Choroid plexus epithelial cell (primary cell): Measurements from ENCODE around the gene PER3.

Experiments used
- DNase-seq: peaks from one replicate; pipeline ENCODE4 v3.0.0-alpha.2; 2010; ENCODE audit warnings: low read depth
- H3K4me3 ChIP-seq: 2 replicates; pipeline ENCODE4 v1.5.1; 2011; ENCODE audit warnings: low read depth, mild to moderate bottlenecking, control low read depth, low read length, moderate library complexity
- CTCF ChIP-seq: conservative IDR thresholded peaks from 2 replicates; pipeline ENCODE4 v1.5.1; 2011; ENCODE audit warnings: low read depth, mild to moderate bottlenecking, control low read depth, inconsistent platforms, low read length, moderate library complexity

Gene PER3

GRCh38 chr1:7827126-7827955 is 43.2 kb downstream of the PER3 start:
- TF ChIP-seq CTCF = no peak
- peak overlapping the region; percentile 42 for H3K4me3 ChIP-seq
- no peak for DNase-seq

GRCh38 chr1:7831458-7831857 is 47.4 kb downstream of the PER3 start:
- DNase-seq = no peak

GRCh38 chr1:7833035-7833434 is 48.9 kb downstream of the PER3 start:
- no peak overlapping the region for H3K4me3 ChIP-seq
- TF ChIP-seq CTCF = no peak
- no peak for DNase-seq

More at GRCh38 chr1:7831458-7831857, 47.4 kb downstream of the PER3 start:
- no peak overlapping the region for H3K4me3 ChIP-seq
- TF ChIP-seq CTCF = no peak

- TF ChIP-seq CTCF = no peak
- no peak for DNase-seq
- no peak overlapping the region for H3K4me3 ChIP-seq
Observed at GRCh38 chr1:7838714-7839113, 54.6 kb downstream of the PER3 start.

- H3K4me3 ChIP-seq = no peak overlapping the region
- no peak for TF ChIP-seq CTCF
- DNase-seq = no peak
Observed at GRCh38 chr1:7839526-7839925, 55.4 kb downstream of the PER3 start.

GRCh38 chr1:7842517-7842916 is 58.4 kb downstream of the PER3 start:
- no peak for DNase-seq
- no peak for TF ChIP-seq CTCF
- H3K4me3 ChIP-seq = no peak overlapping the region

GRCh38 chr1:7845761-7846160 is 61.7 kb downstream of the PER3 start:
- H3K4me3 ChIP-seq = no peak overlapping the region
- TF ChIP-seq CTCF = no peak
- DNase-seq = peak; percentile 7
